Neural cell (in vitro differentiated cells): ENCODE measurements around the gene ENHO.

Source experiments
- CTCF ChIP-seq: fragments of 450-650 bp; IDR thresholded peaks from 2 replicates; pipeline ENCODE4 v1.5.1; 2014; ENCODE audit warnings: antibody characterized with exemption, mild to moderate bottlenecking, moderate library complexity; ENCODE audit not compliant: poor library complexity, severe bottlenecking
- EP300 ChIP-seq: fragments of 450-650 bp; conservative IDR thresholded peaks from 2 replicates; pipeline ENCODE4 v1.6.1; 2014; ENCODE audit warnings: antibody characterized with exemption, mild to moderate bottlenecking, moderate library complexity; ENCODE audit not compliant: poor library complexity, severe bottlenecking
- EZH2 ChIP-seq: fragments of 200-600, 300-800 bp; shearing (Covaris generic), sonication (generic); IDR thresholded peaks from 2 replicates; pipeline ENCODE4 v1.6.1; 2014; ENCODE audit warnings: antibody characterized with exemption, low read length, borderline replicate concordance, mild to moderate bottlenecking; ENCODE audit not compliant: insufficient read depth, poor library complexity, severe bottlenecking
- POLR2AphosphoS5 ChIP-seq: IDR thresholded peaks from 2 replicates; pipeline ENCODE4 v1.6.1; 2012
- RAD21 ChIP-seq: fragments of 450-650 bp; conservative IDR thresholded peaks from 2 replicates; pipeline ENCODE4 v1.6.1; 2014; ENCODE audit warnings: antibody characterized with exemption, mild to moderate bottlenecking, moderate library complexity
- REST ChIP-seq: IDR thresholded peaks from 2 replicates; pipeline ENCODE4 v1.6.1; 2012; ENCODE audit warnings: borderline replicate concordance
- SMC3 ChIP-seq: fragments of 450-650 bp; conservative IDR thresholded peaks from 2 replicates; pipeline ENCODE4 v1.6.1; 2014; ENCODE audit warnings: antibody characterized with exemption, mild to moderate bottlenecking, moderate library complexity; ENCODE audit not compliant: poor library complexity

- TF ChIP-seq RAD21 (peak; percentile 45), CTCF (peak; percentile 45), REST (no peak), SMC3 (peak; percentile 47), POLR2AphosphoS5 (no peak), EZH2 (no peak), EP300 (no peak)
Observed at GRCh38 chr9:34492051-34492450, 30.7 kb downstream of the ENHO start.
